GM19238 (cell line): ENCODE results near the gene ABCA4.

Experiments used
- DNase-seq: peaks from one replicate; pipeline ENCODE4 v3.0.0; 2011; ENCODE audit warnings: low spot score; ENCODE audit not compliant: insufficient read length

Gene ABCA4

DNA sequence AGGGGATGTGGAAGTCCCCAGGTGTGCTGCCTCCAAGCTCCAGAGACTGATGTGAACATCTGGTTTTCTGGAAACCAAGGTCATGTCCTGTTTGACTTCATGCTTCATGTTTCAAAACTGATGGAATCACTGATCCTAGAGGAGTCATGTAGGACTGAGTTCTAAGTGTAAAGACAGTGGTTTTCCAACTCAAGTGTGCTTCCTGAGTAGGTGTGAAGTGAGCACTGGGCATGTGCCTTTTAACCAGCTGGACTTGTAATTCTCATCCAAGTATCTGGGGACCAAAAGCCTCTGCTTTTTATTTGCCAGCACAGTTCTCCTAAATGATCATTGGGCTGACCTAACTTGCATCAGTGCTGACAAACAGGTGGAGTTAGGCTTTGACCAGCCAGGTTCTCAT lies 36.9 kb downstream of the ABCA4 start:
- DNase-seq: no peak

DNA sequence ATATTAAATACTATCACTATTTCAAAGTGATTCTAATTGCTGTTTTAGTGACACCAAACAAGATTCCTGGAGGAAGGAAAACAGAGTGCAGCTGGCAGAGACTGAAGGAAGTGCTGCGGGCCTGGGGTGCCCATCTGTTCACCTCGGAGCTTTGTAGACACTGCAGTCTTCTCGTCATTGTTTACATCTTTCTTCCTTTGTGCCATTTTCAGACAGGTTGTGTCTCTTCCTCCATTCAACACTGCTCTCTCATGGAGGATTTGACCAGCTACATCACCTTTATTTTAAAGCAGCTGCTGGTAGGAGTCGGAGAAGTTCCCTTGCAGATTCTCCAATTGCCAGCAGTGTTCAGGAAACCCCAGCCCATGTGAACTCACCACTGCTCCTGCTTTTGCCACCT lies 37.3 kb downstream of the ABCA4 start:
- DNase-seq: no peak

DNA sequence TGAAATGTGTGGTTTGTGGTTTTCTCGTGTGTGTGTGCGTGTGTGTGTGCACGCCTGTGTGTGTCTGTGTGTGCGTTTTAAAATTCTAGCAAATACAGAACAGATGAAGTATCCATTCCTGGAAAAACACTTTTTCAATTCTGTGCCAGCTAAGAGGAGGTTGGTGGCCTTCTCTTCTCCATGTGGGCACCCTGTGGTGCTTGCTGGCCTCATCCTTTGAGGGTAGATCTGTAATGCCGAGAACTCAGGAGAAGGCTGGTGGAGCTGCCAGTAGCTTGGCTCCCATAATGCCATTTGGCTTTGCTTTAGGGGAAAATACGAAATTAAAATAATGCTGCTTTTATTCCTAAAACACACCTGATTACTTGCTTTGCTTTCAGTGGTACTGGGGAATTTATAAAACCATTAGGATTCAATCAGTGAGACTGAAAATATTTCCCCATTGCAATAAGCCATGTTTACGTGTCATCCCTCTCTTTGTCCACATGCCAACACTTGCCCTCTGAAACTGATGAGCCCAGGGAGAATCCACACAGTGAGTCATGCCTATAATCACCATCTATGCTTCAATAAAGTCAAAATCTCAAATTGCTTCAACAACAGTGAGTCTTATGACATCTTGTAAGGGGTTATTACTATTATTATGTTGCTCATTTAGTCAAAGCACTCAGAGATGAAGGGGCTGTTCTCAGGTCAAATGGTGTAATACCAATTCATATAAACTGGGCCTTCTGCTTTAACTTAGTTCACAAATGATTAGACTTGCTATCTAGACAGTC lies 39.2 kb downstream of the ABCA4 start:
- DNase-seq: no peak

DNA sequence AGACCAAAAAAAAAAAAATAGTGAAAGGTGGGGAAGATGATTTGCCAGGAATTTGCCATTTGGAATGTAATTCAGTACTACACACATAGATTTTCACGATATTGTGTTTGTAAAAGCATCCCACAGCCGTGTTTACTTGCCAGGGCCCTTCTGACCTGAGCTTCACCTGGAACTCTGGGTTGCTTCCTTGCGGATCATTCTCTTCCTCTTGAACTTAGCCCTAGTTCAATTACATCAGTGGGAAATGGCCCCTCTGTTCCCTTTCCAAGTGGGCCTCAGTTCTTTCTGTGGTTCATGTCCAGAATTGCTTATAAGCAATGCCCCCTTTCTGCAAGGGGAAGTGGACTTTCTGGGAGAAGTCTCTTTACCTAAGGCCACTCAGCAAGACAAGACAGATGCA lies 41.0 kb downstream of the ABCA4 start:
- DNase-seq: no peak

DNA sequence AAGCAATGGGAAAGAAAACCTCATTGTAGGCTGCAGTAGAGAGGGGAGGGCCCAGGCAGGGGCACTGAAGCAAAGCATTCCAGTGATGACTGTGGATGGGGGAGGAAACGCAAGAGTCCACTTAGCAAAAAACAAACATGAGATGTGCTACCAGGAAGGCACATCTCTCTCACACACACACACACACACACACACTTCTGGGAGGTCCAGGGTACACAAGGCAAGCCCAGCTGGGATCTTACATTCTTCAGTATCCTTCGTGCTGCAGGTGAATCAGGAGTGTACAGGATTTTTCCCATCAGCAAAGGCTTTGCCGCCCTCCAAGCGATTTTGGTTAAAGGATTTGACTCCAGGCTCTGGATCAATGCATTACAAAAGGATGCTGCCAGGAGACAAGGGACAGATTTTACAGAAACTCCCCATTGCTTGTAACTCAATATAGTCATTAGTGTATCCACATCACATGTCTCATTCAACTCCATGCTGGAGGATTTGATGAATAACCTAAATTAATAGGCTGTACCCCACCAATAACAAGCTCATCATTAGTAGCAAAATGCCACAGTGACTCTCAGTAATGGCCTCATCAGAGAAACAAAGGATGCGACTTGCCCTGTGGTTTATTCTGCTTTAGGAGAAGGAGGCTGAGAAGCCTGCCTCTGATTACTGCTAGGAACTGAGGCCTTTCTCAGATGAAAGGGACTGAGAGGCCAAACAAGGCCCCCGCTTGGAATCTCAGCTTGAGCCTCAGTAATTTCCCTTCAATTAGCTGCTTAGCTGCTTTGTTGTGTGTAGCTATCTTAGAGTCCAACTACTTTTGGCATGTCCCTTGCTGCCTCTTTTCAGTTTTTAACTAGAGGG lies 41.6 kb downstream of the ABCA4 start:
- DNase-seq: no peak

DNA sequence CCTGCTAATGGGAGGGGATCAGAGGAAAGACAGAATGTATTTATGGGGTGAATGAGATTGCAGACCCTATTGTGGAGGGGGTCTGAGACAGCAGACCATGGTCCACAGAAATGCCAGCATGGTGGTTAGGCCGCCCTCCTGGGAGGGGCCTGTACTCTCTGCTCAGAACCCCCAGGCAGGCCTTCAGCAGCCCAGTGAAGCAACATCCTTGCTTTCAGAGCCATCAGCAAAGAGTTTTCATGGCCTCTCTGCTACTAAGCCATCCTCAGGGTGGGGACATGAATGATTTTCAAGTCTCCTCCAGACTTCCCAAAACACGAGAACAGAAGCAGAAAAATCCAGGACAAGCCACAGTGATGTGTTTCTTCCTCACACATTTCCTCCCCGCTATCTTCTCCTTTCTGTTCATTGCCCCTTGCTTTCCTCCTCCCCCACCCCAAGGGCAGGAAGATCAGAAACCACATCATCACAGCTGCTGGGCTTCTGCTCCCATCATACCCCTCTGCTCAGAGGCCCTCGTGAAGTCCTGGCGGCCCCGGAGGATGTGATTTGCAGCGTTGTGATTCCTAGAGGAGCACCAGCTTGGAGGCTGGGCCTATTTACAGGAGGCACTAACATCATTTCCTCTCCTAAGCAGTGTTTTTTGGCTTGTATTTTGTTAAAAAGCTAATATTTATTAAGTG lies 48.0 kb downstream of the ABCA4 start:
- no peak for DNase-seq

DNA sequence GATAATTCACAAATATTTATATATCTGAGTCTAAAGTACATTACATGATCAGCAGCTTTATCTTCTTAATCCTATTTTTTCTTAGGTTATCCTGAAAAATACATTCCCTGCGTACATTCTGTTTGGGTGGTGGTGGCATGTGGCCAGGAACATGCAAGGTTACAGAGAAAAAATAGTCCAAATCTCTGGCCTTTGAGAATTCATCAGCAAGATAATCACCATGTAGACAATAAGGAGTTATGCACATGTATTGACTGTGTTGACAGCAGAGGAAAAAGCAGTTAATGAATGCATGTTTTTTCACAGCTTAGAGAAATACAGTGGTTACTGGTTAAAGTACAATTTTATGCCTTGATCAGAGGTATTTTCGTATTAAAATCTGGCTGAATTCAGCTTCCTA lies 49.0 kb downstream of the ABCA4 start:
- no peak for DNase-seq

DNA sequence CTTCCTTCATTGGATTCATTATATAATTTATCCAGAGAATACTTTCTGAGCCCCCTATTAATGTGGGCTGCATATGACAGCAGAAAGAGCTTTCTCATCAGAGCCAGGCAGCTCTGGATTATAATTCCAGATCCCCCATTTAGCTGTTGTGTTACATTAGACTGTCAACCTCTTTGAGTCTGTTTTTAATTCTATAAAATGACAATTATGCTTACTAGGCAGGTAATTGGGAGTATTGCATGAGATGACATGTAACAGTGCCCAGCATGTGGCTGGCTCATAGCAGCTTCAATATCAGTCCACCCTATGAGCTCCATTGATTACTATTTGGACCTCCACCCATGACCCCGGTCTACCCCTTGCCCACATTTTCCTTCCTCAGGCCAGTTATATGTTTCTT lies 49.6 kb downstream of the ABCA4 start:
- DNase-seq: no peak

DNA sequence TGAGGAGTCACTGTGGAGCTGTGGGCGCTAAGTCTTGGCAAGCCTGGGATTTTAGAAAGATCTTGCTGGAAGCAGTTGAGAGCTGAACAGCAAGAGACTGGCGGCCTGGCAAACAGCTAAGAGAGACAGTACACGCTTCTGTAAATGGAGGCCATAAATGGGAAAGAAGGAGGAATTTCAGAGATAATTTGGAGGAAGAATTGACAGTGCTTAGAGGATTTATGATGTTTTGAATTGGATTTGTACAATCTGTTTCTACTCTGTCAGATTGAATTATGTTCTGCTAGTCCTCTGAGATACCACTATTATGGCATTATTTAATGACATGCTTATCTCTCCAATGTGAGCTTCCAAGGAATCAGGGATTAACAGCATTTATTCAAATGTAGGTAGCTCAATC lies 50.1 kb downstream of the ABCA4 start:
- no peak for DNase-seq

DNA sequence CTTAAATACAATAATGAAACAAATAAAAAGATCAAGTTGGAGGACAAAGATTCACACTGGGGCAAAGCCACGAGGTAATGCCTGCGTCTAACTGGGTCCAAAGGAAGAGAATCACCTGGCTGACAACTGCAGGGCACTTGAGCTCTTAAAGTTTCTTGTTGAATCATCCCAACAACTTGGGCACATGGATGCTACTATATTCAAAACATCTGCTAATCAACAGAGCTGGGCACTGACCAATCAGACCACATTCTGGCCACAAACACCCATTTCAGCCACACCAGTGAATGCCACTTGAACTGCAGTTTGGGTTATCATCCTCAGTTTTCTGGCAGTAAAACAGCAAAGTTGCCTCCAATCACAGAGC lies 51.0 kb downstream of the ABCA4 start:
- no peak for DNase-seq

DNA sequence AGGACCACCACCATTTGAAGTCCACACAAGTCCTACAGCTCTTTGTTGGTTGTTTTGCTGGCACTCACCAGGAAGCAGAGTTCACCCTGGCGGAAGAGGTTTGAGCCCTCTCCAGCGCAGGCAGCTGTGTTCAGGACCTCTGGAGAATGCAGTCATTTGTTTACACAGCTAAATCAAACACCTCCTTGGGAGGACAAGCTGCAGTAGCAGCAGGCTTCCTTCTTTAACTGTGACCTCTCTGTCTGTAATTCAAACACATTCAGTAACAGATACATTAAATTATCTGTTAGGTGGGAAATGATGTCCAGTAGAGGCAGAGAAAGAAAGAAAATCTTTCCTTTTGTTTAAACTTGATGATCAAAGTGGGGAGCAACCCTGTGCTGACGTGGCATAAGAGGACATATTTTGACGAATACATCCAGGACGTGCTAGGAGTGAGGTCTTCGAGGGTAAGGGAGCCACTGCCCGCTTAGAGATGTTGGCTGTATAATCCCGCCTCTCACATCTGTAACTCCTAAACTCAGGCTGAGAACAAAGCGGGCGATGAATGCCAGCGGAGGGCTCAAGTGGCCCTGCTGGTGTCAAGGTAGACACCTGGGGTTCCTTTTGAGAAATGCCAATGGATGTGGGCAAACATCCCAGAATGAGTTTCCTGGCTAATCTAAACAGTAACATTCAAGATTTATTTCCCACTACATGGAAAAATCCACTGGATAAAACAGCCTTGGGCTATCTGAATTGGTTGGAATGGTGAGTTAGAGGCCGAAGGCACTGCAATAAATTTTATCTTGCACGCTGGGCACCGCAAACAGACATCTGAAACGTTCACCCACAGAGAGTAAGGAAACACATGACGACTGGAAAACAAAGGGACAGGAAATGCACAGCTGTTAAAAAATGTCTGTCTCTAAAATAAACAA lies 51.7 kb downstream of the ABCA4 start:
- DNase-seq: no peak

DNA sequence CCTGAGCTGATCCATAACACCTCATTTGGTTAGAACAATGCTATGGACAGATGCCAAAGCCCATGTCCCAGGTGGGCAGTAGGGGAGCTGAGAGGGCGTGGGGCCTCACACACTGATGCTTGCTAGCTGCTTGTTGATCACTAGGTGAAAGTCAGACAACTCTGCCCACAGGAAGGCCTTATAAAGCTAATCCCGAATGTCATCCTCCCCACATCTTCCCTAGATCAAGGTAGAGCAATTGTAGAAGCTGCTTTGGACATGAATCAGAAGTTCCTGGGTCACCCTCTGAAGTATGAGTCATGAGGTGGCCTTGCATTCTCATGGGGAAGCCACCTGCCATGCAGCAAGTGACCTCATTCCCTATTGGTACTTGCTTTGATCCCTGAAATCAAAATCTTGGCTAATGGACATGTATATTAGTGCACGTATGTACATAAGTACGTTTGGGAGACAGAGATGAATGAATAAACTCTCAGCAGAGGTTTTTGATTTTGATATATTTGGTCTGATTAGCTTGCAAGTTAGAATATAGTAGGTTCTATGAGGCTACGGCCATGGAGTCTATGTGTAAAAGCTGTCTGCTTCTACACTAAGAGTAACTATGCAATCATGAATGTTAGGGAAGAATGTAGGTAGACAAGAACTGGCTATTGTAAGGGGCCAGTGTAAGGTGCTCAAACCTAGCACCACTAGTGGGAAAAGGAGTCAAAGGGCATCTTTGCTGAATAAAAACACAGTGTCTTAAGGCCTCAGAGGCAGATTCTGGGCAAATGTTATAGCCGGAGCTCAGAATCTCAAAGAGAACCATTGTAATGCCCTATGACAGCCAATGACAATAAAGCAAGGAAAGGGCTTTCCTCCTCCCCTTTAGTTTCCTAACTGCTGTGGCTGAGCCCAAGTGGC lies 52.6 kb downstream of the ABCA4 start:
- DNase-seq: no peak

DNA sequence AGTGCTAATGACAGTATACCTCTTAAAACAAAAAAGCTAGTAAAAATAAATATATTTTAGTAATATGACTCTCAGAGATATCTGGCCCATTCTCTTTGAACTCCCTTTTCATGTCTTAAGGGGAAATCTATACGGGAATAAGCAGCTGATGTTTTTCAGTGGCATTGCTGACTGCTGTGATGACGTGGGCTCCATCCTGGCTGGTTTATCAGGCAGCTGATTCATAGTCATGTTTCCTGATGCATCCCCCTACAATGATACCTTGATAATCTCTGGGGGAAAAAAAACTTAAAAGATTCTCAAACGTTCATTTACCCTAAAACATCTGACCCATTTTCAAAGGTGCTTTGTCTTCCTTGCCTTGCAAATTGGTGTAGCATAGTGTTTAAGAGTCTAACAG lies 53.8 kb downstream of the ABCA4 start:
- no peak for DNase-seq

DNA sequence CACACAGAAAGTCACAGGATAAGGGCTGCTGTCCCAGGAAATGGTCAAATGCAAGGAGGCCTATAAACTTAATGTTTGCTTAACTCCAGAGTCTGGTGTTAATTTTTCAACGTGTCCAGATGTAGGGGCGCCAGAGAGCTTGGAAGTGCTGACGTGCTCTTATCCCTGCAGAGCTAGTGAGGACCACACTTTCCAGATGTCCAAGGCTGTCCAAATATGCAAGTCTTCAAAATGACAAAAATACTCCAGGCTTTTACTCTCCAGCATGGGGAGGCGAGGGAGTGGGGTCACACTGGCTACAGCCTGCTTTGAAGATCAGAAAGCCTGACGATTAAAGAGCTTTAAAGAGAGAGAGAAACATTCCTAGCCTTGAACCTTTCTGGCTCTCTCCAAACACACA lies 57.6 kb downstream of the ABCA4 start:
- no peak for DNase-seq

DNA sequence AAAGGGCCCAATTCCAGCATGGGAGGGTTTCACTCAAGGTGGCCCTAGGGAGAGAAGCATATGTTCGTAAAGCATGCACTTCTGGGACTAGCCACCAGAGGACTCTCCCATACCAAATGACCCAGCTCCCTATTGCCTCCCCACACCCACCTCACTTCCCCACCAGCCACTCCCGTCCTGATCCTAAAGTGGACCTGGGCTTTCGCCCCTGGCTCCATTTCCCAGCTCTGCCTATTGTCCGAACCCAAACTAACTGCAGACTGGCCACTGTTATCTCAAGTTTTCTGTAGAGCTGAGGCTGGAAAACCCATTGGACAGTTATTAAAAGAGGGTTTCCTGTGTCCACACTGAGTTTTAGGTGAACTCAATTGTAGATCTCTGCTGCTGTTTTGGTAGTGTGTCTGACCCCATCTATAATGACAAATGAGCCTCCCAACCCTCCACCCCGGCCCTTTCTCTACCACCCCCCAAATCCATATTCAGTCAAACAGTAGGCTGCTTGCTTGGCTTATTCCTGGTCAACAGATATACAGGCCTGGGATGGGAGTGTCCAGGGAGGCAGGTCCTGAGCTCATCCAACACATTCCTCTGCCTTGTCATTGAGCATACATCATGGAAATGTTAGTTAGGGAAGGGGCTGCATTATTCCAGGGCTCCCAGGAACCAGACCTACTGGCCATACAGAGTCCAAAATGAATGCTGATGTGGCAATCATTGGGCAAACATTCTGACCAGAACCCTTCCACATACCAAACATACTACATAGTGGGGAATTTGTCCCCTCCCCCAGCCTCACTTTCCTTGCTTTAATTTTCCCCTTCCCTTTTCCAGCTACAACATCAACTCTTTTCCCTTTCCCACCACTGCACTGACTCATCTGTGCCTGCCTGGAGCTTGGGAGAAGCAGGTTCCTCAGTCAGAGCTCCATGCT lies 59.2 kb downstream of the ABCA4 start:
- peak; percentile 44 for DNase-seq

DNA sequence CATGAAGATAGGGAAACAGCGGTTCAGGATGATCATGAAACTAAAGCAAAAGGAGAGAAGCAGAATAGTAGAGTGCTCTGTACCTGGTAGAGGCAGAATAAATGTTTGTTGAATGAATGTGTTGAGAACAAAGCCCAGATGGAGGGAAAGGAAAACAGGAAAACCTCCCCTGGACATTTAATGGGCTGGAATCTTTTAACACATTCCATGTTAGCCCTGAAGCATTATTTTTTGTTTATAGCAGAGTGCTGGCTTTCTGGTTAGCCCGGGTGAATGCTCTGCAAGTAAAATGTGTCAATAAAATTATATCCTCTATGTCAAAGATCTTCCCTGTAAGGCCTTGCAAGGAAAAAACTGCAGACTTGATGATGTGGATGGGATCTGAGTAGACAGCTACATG lies 60.2 kb downstream of the ABCA4 start:
- no peak for DNase-seq

DNA sequence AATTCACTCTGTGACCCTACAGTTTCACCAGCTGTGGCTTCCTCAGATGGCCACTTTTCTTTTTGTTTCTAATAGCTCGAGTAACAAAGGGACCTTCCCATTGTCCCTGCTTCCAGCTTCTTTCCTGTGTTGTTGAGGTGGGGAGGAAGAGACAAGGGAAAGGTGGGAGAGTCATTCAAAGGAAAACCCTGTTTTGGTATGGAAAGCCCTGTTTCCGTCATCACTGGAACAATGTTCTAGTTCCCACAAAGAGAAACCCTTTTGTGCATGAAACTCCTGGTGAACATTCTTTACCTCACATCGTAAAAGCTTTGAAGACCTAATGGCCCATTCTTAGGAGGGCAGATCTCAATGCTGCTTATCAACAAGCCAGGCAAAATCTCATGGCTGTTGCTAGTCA lies 62.2 kb downstream of the ABCA4 start:
- no peak for DNase-seq

DNA sequence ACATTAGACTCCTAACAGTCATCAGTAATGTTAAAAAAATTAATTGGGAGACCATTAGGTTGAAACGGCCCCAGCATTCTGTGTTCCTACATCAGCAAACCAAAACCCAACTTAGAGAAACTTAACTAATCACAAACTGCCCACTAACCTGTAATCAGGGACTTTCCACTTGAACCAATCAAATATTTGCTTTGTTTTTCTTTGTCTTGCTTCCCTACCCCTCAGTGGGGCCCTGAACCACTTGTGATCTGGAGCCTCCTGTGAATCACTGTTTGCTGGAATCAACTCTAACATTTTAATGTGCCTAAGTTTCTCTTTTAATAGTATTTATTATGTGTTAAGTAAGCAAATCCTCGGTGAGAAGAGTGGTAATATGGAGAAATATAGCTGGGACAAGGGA lies 64.0 kb downstream of the ABCA4 start:
- no peak for DNase-seq

DNA sequence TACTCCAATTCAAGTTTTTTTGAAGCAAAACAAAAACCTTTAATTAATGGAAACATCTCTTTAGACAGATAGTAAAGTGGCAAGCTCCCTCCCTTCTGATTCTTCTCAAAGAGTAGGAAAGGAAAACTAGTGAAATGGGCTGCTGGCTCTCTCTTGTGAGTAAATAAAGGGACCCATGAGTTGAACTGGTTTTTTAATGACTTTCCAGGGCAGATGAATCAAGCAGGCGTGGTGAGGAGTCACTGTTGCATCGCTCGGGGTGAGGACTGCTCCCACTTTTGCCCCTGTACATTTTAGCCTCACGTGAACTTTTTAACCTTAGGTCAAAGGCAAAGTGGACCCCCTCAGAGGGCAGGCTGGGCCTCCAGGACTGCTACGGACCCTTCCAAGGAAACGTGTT lies 64.8 kb downstream of the ABCA4 start:
- DNase-seq: no peak
